ENCODE measurements around the gene TLR10. TPM values are rescaled to one million over a fixed set of nuclear protein-coding genes. Genes with fewer than 3 reads are reported as not detected.

Gene TLR10
- total and polyA plus RNA-seq, 7 experiments from 2014 or later = 0.13 to 1.6 (median 0.25) TPM; not detected in 1

DNA sequence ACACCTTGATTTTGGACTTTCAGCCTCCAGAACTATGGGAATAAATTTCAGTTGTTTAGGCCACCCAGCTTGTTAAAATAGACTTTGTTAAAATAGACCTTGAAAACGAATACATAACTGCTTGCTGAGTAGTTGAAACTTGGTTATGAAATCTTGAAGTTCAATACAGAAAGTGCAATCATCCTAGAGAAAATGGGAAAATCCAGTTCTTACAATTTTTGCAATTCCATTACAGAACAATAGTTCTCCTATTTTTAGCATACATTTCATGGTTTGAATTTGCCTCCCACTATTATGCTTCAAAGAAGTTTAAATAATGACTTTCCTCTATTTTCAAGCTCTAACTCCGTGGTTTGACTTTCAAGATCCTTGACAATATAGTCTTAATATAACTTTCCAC, 11.3 kb upstream of the TLR10 start:
- Histone ChIP-seq H3K36me3 (ENCODE audit: control insufficient read depth in 2 of 3, insufficient read depth in 3 of 3, low read length in 3 of 3) (peaks cover 0 to 10% (median 7%) of the 10 kb centered on the region in 3 experiments), H3K27me3 (ENCODE audit: control insufficient read depth in 2 of 2, insufficient read depth in 2 of 2, low read length in 2 of 2) (no peaks in the 10 kb centered on the region), H3K9me3 (ENCODE audit: control insufficient read depth in 2 of 3, low read length in 3 of 3) (peaks cover 0 to 39% (median 15%) of the 10 kb centered on the region in 3 experiments), H3K4me1 (ENCODE audit: control insufficient read depth in 2 of 2, insufficient read depth in 2 of 2, low read length in 2 of 2) (no peaks in the 10 kb centered on the region), H3K4me3 (ENCODE audit: low read length) (no peak overlapping the region), H3K27ac (ENCODE audit: low read depth, low read length) (no peak overlapping the region)
- Mint-ChIP-seq H3K27me3 (no peaks in the 10 kb centered on the region), H3K4me3 (no peak overlapping the region), H3K36me3 (peaks cover 14 to 79% (median 55%) of the 10 kb centered on the region in 5 donors), H3K27ac (no peak overlapping the region), H3K9me3 (peaks cover 9 to 95% (median 32%) of the 10 kb centered on the region in 11 donors), H3K4me1 (peaks cover 0 to 14% (median 0%) of the 10 kb centered on the region in 7 donors)
- intact Hi-C loops (cut with micrococcal nuclease) = no loop called here
- no peak for DNase-seq
- ChIA-PET CTCF (interaction anchor here (0.6 to 1.3 kb wide), 3 partner anchors 9 to 52 kb away, joined by 3 to 7 read pairs (median 3); partner anchors contain the start of gene TLR10), POLR2A (no interaction called here)
- ATAC-seq = no peak

DNA sequence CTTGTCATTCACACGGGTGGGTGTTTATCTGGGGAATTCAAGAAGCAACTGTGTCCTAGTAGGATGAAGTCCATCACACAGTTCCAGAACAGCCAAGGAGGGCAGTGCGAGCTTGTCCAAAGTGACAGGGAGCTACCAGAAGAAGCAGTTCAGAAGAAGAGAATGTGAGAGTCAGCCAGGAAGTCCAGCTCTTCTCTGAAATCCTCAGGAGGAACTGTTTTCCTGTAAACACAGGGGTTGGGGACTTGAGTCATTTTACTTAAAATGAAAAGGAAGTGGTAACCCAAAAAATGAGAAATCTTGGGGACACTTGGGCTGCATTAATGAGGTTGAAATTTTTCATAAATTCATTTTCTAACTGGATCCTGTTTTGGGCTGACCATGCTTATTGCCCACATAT, 8.2 kb upstream of the TLR10 start:
- H3K9me3 Mint-ChIP-seq = peaks cover 8 to 65% (median 28%) of the 10 kb centered on the region in 11 donors
- intact Hi-C loops (cut with micrococcal nuclease) = no loop called here
- H3K36me3 Mint-ChIP-seq = peaks cover 7 to 59% (median 30%) of the 10 kb centered on the region in 5 donors
- H3K4me3 ChIP-seq (ENCODE audit: low read length) = no peak overlapping the region
- CTCF ChIA-PET = interaction anchor here (0.5 to 1.3 kb wide), 3 partner anchors 8 to 95 kb away, joined by 3 to 5 read pairs (median 4); partner anchors contain the start of gene TLR10
- peak overlapping the region in 1 of 10 donors; percentile 44 for H3K4me3 Mint-ChIP-seq
- H3K36me3 ChIP-seq (ENCODE audit: control insufficient read depth in 2 of 3, insufficient read depth in 3 of 3, low read length in 3 of 3) = no peaks in the 10 kb centered on the region
- no peaks in the 10 kb centered on the region for H3K4me1 ChIP-seq (ENCODE audit: control insufficient read depth in 2 of 2, insufficient read depth in 2 of 2, low read length in 2 of 2)
- peaks cover 0 to 19% (median 8%) of the 10 kb centered on the region in 3 experiments for H3K9me3 ChIP-seq (ENCODE audit: control insufficient read depth in 2 of 3, low read length in 3 of 3)
- ATAC-seq (peak; percentile 45), DNase-seq (no peak)
- H3K27me3 ChIP-seq (ENCODE audit: control insufficient read depth in 2 of 2, insufficient read depth in 2 of 2, low read length in 2 of 2) = no peaks in the 10 kb centered on the region
- POLR2A ChIA-PET = no interaction called here
- peak overlapping the region in 1 of 9 donors; percentile 20 for H3K27ac Mint-ChIP-seq
- H3K27ac ChIP-seq (ENCODE audit: low read depth, low read length) = no peak overlapping the region
- no peaks in the 10 kb centered on the region for H3K27me3 Mint-ChIP-seq
- peaks cover 0 to 16% (median 0%) of the 10 kb centered on the region in 7 donors for H3K4me1 Mint-ChIP-seq

DNA sequence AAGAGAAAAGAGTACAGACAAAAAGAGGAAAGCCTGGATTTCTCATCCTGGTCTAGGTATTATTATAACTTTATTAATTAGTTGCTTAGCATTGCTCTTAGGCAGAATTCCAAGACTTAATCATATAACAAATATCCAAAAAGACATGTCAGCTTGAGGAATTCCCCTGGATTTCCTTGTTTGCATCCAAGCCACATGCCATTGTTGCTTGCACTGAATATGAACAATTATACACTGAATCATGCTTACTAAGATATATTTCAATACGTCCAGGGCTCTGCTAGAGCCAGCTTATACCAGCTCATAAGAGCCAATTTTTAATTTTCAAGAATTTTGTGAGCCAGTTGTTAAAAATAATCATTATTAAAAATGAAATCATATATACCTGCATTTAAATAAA, 5.5 kb upstream of the TLR10 start:
- CTCF ChIA-PET = no interaction called here
- no peak for DNase-seq
- Mint-ChIP-seq H3K36me3 (peaks cover 6 to 33% (median 7%) of the 10 kb centered on the region in 5 donors), H3K27me3 (peaks cover 0 to 4% (median 0%) of the 10 kb centered on the region in 5 donors), H3K4me1 (peaks cover 0 to 16% (median 0%) of the 10 kb centered on the region in 7 donors), H3K9me3 (peaks cover 6 to 38% (median 15%) of the 10 kb centered on the region in 11 donors), H3K27ac (no peak overlapping the region), H3K4me3 (no peak overlapping the region)
- H3K4me1 ChIP-seq (ENCODE audit: control insufficient read depth in 2 of 2, insufficient read depth in 2 of 2, low read length in 2 of 2) = no peaks in the 10 kb centered on the region
- intact Hi-C loops (cut with micrococcal nuclease) = no loop called here
- H3K27me3 ChIP-seq (ENCODE audit: control insufficient read depth in 2 of 2, insufficient read depth in 2 of 2, low read length in 2 of 2) = no peaks in the 10 kb centered on the region
- POLR2A ChIA-PET = no interaction called here
- no peak for ATAC-seq
- no peak overlapping the region for H3K27ac ChIP-seq (ENCODE audit: low read depth, low read length)
- H3K36me3 ChIP-seq (ENCODE audit: control insufficient read depth in 2 of 3, insufficient read depth in 3 of 3, low read length in 3 of 3) = no peaks in the 10 kb centered on the region
- no peak overlapping the region for H3K4me3 ChIP-seq (ENCODE audit: low read length)
- H3K9me3 ChIP-seq (ENCODE audit: control insufficient read depth in 2 of 3, low read length in 3 of 3) = no peaks in the 10 kb centered on the region

DNA sequence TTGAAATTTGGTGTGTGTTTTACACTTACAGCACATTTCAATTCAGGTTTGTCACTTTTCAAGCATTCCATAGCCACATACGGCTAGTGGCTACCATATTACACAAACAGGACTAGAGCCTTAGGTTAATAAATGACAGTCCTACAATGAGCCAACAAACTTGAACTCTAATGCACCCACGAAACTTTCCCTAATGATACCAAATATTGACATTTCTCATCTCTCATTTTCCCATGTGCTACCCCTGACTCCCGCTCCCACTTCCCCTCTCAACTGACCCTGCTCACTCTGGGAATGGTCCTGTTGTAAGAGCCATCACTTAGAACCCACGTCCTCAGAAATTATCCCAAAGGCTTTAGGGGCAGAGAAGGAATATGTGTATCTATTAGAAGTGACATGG, 4.9 kb upstream of the TLR10 start:
- Histone ChIP-seq H3K4me3 (ENCODE audit: low read length) (no peak overlapping the region), H3K9me3 (ENCODE audit: control insufficient read depth in 2 of 3, low read length in 3 of 3) (no peaks in the 10 kb centered on the region), H3K4me1 (ENCODE audit: control insufficient read depth in 2 of 2, insufficient read depth in 2 of 2, low read length in 2 of 2) (no peaks in the 10 kb centered on the region), H3K27ac (ENCODE audit: low read depth, low read length) (no peak overlapping the region), H3K36me3 (ENCODE audit: control insufficient read depth in 2 of 3, insufficient read depth in 3 of 3, low read length in 3 of 3) (no peaks in the 10 kb centered on the region), H3K27me3 (ENCODE audit: control insufficient read depth in 2 of 2, insufficient read depth in 2 of 2, low read length in 2 of 2) (no peaks in the 10 kb centered on the region)
- Mint-ChIP-seq H3K4me1 (peaks cover 0 to 18% (median 2%) of the 10 kb centered on the region in 7 donors), H3K36me3 (peaks cover 6 to 28% (median 7%) of the 10 kb centered on the region in 5 donors), H3K27ac (no peak overlapping the region), H3K9me3 (peaks cover 6 to 31% (median 14%) of the 10 kb centered on the region in 11 donors), H3K4me3 (no peak overlapping the region), H3K27me3 (peaks cover 0 to 5% (median 0%) of the 10 kb centered on the region in 5 donors)
- DNase-seq = no peak
- CTCF ChIA-PET = no interaction called here
- no peak for ATAC-seq
- intact Hi-C loops (cut with micrococcal nuclease) = no loop called here
- POLR2A ChIA-PET = no interaction called here

DNA sequence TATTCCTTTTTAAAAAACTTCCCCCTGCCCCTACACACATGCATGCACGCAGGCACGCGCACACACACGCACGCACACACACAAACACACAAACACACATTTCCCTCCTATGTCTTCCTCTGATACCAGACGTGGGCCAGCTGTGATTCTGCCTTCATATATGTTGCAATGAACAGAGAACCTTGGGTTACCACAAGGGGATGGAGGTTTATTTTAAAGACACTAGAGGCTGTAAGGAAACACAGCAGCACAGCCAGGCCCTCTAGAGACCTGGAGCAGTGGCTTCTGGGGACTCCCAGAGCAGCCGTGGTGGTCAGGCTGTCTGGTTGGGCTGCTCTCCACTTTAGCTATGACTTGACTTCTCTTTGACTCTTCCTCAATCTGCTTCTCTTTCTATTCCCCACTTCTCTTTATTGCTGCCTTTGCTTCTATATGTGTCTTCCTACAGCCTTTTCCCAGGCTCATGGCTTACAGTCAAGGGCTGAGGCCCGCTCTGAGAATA, 3.2 kb upstream of the TLR10 start:
- no peaks in the 10 kb centered on the region for H3K4me1 ChIP-seq (ENCODE audit: control insufficient read depth in 2 of 2, insufficient read depth in 2 of 2, low read length in 2 of 2)
- Mint-ChIP-seq H3K4me1 (peaks cover 0 to 11% (median 6%) of the 10 kb centered on the region in 7 donors), H3K27me3 (peaks cover 0 to 8% (median 0%) of the 10 kb centered on the region in 5 donors), H3K9me3 (peaks cover 2 to 20% (median 8%) of the 10 kb centered on the region in 11 donors), H3K4me3 (no peak overlapping the region), H3K27ac (no peak overlapping the region), H3K36me3 (peaks cover 0 to 20% (median 7%) of the 10 kb centered on the region in 5 donors)
- no peaks in the 10 kb centered on the region for H3K36me3 ChIP-seq (ENCODE audit: control insufficient read depth in 2 of 3, insufficient read depth in 3 of 3, low read length in 3 of 3)
- ChIA-PET CTCF (interaction anchor here (0.9 to 1.4 kb wide), 2 partner anchors 27 to 28 kb away, joined by 3 read pairs; no protein-coding TSS in a partner anchor), POLR2A (no interaction called here)
- H3K9me3 ChIP-seq (ENCODE audit: control insufficient read depth in 2 of 3, low read length in 3 of 3) = no peaks in the 10 kb centered on the region
- no peak overlapping the region for H3K4me3 ChIP-seq (ENCODE audit: low read length)
- ATAC-seq = peak; percentile 74
- H3K27me3 ChIP-seq (ENCODE audit: control insufficient read depth in 2 of 2, insufficient read depth in 2 of 2, low read length in 2 of 2) = no peaks in the 10 kb centered on the region
- no peak overlapping the region for H3K27ac ChIP-seq (ENCODE audit: low read depth, low read length)
- intact Hi-C loops (cut with micrococcal nuclease) = no loop called here
- DNase-seq = no peak

DNA sequence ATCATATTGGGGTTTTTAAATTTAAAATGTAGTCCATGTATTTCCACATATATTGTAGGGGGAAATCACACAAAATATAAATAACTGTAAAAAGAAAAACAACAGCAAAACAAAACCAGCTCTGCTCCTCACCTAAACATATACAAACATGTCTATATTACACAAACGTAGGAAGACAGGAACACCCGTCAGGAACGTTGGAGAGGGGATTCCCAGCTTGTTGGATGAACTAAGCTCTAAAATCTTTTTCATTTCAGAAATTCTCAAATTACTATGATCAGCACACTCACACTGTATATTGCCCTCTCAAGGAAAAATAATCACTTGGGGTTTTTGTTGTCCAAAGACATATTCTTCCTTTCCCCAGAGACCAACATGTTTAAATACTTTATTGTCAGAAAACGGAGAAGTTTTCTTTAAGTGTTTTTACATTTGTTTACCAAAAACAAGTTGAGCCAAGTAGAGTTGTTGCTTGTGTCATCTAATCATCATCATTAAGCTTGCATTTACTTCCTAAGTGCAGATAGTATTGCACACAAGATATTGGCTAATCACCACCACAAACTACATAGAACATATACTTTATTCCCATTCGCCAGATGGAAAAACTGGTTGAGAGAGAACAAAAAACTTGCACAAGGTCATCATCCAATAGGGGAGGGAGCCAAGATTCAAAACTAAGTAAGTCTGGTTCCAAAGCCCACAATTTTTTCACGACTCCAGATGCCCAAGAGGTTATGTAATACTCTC, 2.4 kb upstream of the TLR10 start:
- Histone ChIP-seq H3K27me3 (ENCODE audit: control insufficient read depth in 2 of 2, insufficient read depth in 2 of 2, low read length in 2 of 2) (no peaks in the 10 kb centered on the region), H3K36me3 (ENCODE audit: control insufficient read depth in 2 of 3, insufficient read depth in 3 of 3, low read length in 3 of 3) (no peaks in the 10 kb centered on the region), H3K9me3 (ENCODE audit: control insufficient read depth in 2 of 3, low read length in 3 of 3) (no peaks in the 10 kb centered on the region), H3K4me3 (ENCODE audit: low read length) (no peak overlapping the region), H3K4me1 (ENCODE audit: control insufficient read depth in 2 of 2, insufficient read depth in 2 of 2, low read length in 2 of 2) (no peaks in the 10 kb centered on the region), H3K27ac (ENCODE audit: low read depth, low read length) (no peak overlapping the region)
- peaks cover 0 to 8% (median 0%) of the 10 kb centered on the region in 5 donors for H3K27me3 Mint-ChIP-seq
- CTCF ChIA-PET = interaction anchor here (0.6 to 2.2 kb wide), 6 partner anchors 19 to 665 kb away, joined by 3 to 7 read pairs (median 3); partner anchors contain the start of gene TLR1
- intact Hi-C loops (cut with micrococcal nuclease) = no loop called here
- ATAC-seq = no peak
- POLR2A ChIA-PET = no interaction called here
- H3K36me3 Mint-ChIP-seq = peaks cover 0 to 15% (median 4%) of the 10 kb centered on the region in 5 donors
- H3K9me3 Mint-ChIP-seq = peaks cover 2 to 12% (median 5%) of the 10 kb centered on the region in 11 donors
- no peak for DNase-seq
- no peak overlapping the region for H3K27ac Mint-ChIP-seq
- H3K4me3 Mint-ChIP-seq = no peak overlapping the region
- peaks cover 0 to 7% (median 6%) of the 10 kb centered on the region in 7 donors for H3K4me1 Mint-ChIP-seq
